SK-N-SH treated with all-trans-retinoic acid at 6 μM for 48 hours (cell line): ENCODE measurements around the gene IDUA.

ENCODE experiments used
- ATAC-seq: fragments of 200-7000 bp; cut with Tn5 transposase; 3 replicates; pipeline ENCODE4 v1.9.1; 2020; ENCODE audit warnings: mild to moderate bottlenecking, moderate library complexity
- CSDC2 ChIP-seq: fragments of 250-450 bp; sonication (Bioruptor Pico); IDR thresholded peaks from 2 replicates; pipeline ENCODE4 v1.5.0; 2020; ENCODE audit warnings: mild to moderate bottlenecking, moderate library complexity
- ESRRG ChIP-seq: fragments of 250-450 bp; sonication (Bioruptor Pico); IDR thresholded peaks from 2 replicates; pipeline ENCODE4 v1.6.1; 2021; ENCODE audit warnings: mild to moderate bottlenecking
- ISL1 ChIP-seq: fragments of 250-450 bp; sonication (Bioruptor Pico); IDR thresholded peaks from 2 replicates; pipeline ENCODE4 v2.1.2; 2022; ENCODE audit warnings: mild to moderate bottlenecking, moderate library complexity
- OSR1 ChIP-seq: fragments of 250-450 bp; sonication (Bioruptor Pico); IDR thresholded peaks from 2 replicates; pipeline ENCODE4 v1.8.0; 2022; ENCODE audit warnings: moderate library complexity, mild to moderate bottlenecking, inconsistent platforms
- PPARA ChIP-seq: fragments of 250-450 bp; sonication (Bioruptor Pico); IDR thresholded peaks from 2 replicates; pipeline ENCODE4 v1.5.0; 2020; ENCODE audit warnings: mild to moderate bottlenecking, borderline replicate concordance
- RARB ChIP-seq: fragments of 250-450 bp; sonication (Bioruptor Pico); IDR thresholded peaks from 2 replicates; pipeline ENCODE4 v1.8.0; 2021; ENCODE audit warnings: mild to moderate bottlenecking, moderate library complexity
- SNAI2 ChIP-seq: fragments of 250-450 bp; sonication (Bioruptor Pico); IDR thresholded peaks from 2 replicates; pipeline ENCODE4 v1.5.0; 2020; ENCODE audit warnings: mild to moderate bottlenecking, moderate library complexity
- TCF4 ChIP-seq: fragments of 250-450 bp; sonication (Bioruptor Pico); IDR thresholded peaks from 2 replicates; pipeline ENCODE4 v1.8.0; 2021; ENCODE audit warnings: mild to moderate bottlenecking, moderate library complexity, borderline replicate concordance
- TOX ChIP-seq: fragments of 250-450 bp; sonication (Bioruptor Pico); IDR thresholded peaks from 2 replicates; pipeline ENCODE4 v1.8.0; 2021; ENCODE audit warnings: mild to moderate bottlenecking, moderate library complexity, borderline replicate concordance
- ZC3H10 ChIP-seq: fragments of 250-450 bp; sonication (Bioruptor Pico); IDR thresholded peaks from 2 replicates; pipeline ENCODE4 v1.5.1; 2021; ENCODE audit warnings: mild to moderate bottlenecking, moderate library complexity
- ZFP3 ChIP-seq: fragments of 250-450 bp; sonication (Bioruptor Pico); IDR thresholded peaks from 2 replicates; pipeline ENCODE4 v1.5.0; 2020; ENCODE audit warnings: mild to moderate bottlenecking, moderate library complexity
- ZFP30 ChIP-seq: fragments of 450-650 bp; formaldehyde crosslinking; IDR thresholded peaks from 2 replicates; pipeline ENCODE4 v1.5.0; 2022; ENCODE audit warnings: mild to moderate bottlenecking, moderate library complexity
- ZNF565 ChIP-seq: fragments of 450-650 bp; formaldehyde crosslinking; conservative IDR thresholded peaks from 2 replicates; pipeline ENCODE4 v1.5.0; 2020; ENCODE audit warnings: low read depth, mild to moderate bottlenecking, moderate library complexity
- ZNF70 ChIP-seq: fragments of 450-650 bp; formaldehyde crosslinking; IDR thresholded peaks from 2 replicates; pipeline ENCODE4 v1.5.0; 2020; ENCODE audit warnings: mild to moderate bottlenecking, moderate library complexity
- ZNF8 ChIP-seq: fragments of 450-650 bp; formaldehyde crosslinking; IDR thresholded peaks from 2 replicates; pipeline ENCODE4 v1.5.0; 2020; ENCODE audit warnings: mild to moderate bottlenecking, moderate library complexity
- TF ChIP-seq, protein P1 (sequence below): fragments of 250-450 bp; sonication (Bioruptor Pico); IDR thresholded peaks from 2 replicates; pipeline ENCODE4 v1.5.1; 2020; ENCODE audit warnings: low read depth, mild to moderate bottlenecking, moderate library complexity
- TF ChIP-seq, protein P2 (sequence below): fragments of 250-450 bp; sonication (Bioruptor Pico); IDR thresholded peaks from 2 replicates; pipeline ENCODE4 v1.8.0; 2020; ENCODE audit warnings: mild to moderate bottlenecking, moderate library complexity, borderline replicate concordance
- TF ChIP-seq, protein P3 (sequence below): fragments of 250-450 bp; sonication (Bioruptor Pico); IDR thresholded peaks from 2 replicates; pipeline ENCODE4 v1.8.0; 2021; ENCODE audit warnings: low read depth, mild to moderate bottlenecking, moderate library complexity, borderline replicate concordance
- TF ChIP-seq, protein P4 (sequence below): fragments of 250-450 bp; sonication (Bioruptor Pico); IDR thresholded peaks from 2 replicates; pipeline ENCODE4 v1.5.1; 2021; ENCODE audit warnings: mild to moderate bottlenecking, moderate library complexity
- TF ChIP-seq, protein P5 (sequence below): fragments of 250-450 bp; sonication (Bioruptor Pico); IDR thresholded peaks from 2 replicates; pipeline ENCODE4 v1.5.0; 2020; ENCODE audit warnings: mild to moderate bottlenecking, moderate library complexity

Gene IDUA

DNA sequence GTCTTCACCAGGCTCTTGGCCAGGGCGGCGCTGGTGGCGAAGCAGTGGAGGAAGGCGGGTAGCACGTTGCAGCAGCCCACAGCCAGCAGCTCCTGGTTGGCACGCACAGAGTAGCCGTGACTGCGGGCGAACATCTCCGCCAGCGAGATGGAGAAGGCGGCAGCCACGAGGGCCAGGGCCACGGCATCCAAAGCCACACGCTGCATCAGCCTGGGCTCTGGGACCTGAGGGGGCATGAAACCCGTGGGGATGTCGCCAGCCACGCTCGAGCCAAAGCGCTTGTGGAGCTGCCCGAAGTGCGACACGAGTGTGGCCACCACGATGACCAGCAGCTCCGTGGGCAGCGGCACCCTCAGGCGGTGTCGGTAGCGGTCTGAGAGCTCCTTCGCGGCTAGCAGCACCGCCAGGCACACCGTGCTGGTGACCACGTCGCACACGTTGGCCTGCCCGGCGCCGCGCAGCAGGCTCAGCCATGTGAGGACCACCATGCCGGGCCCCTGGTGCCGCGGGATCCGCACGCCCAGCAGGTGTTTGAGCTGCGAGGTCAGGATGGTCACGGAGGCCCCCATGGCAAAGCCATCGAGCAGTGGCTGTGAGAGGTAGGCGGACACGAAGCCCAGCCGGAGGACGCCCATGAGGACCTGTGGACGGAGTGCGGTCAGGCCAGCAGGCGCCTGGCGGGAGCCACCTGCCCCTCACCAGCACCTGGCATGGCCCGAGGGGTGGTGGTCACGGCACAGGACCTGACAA is 3.1 kb downstream of the IDUA start:
- no peak for TF ChIP-seq ZFP30 (CRISPR knock-in tag)
- no peak for TF ChIP-seq PPARA (CRISPR knock-in tag)
- TF ChIP-seq TOX, result no peak
- TF ChIP-seq, protein P1, sequence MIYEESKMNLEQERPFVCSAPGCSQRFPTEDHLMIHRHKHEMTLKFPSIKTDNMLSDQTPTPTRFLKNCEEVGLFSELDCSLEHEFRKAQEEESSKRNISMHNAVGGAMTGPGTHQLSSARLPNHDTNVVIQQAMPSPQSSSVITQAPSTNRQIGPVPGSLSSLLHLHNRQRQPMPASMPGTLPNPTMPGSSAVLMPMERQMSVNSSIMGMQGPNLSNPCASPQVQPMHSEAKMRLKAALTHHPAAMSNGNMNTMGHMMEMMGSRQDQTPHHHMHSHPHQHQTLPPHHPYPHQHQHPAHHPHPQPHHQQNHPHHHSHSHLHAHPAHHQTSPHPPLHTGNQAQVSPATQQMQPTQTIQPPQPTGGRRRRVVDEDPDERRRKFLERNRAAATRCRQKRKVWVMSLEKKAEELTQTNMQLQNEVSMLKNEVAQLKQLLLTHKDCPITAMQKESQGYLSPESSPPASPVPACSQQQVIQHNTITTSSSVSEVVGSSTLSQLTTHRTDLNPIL (CRISPR knock-in tag), result no peak
- no peak for TF ChIP-seq ZFP3 (CRISPR knock-in tag)
- TF ChIP-seq ESRRG (CRISPR knock-in tag), result no peak
- no peak for TF ChIP-seq ISL1 (CRISPR knock-in tag)
- TF ChIP-seq, protein P2, sequence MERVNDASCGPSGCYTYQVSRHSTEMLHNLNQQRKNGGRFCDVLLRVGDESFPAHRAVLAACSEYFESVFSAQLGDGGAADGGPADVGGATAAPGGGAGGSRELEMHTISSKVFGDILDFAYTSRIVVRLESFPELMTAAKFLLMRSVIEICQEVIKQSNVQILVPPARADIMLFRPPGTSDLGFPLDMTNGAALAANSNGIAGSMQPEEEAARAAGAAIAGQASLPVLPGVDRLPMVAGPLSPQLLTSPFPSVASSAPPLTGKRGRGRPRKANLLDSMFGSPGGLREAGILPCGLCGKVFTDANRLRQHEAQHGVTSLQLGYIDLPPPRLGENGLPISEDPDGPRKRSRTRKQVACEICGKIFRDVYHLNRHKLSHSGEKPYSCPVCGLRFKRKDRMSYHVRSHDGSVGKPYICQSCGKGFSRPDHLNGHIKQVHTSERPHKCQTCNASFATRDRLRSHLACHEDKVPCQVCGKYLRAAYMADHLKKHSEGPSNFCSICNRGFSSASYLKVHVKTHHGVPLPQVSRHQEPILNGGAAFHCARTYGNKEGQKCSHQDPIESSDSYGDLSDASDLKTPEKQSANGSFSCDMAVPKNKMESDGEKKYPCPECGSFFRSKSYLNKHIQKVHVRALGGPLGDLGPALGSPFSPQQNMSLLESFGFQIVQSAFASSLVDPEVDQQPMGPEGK, result no peak
- no peak for TF ChIP-seq ZC3H10
- no peak for TF ChIP-seq SNAI2 (CRISPR knock-in tag)
- TF ChIP-seq, protein P3, sequence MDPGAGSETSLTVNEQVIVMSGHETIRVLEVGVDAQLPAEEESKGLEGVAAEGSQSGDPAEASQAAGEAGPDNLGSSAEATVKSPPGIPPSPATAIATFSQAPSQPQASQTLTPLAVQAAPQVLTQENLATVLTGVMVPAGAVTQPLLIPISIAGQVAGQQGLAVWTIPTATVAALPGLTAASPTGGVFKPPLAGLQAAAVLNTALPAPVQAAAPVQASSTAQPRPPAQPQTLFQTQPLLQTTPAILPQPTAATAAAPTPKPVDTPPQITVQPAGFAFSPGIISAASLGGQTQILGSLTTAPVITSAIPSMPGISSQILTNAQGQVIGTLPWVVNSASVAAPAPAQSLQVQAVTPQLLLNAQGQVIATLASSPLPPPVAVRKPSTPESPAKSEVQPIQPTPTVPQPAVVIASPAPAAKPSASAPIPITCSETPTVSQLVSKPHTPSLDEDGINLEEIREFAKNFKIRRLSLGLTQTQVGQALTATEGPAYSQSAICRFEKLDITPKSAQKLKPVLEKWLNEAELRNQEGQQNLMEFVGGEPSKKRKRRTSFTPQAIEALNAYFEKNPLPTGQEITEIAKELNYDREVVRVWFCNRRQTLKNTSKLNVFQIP (CRISPR knock-in tag), result no peak
- no peak for TF ChIP-seq OSR1 (CRISPR knock-in tag)
- no peak for TF ChIP-seq RARB (CRISPR knock-in tag)
- no peak for TF ChIP-seq ZNF8 (CRISPR knock-in tag)
- TF ChIP-seq CSDC2, result no peak
- TF ChIP-seq ZNF70 (CRISPR knock-in tag), result no peak
- no peak for TF ChIP-seq ZNF565 (CRISPR knock-in tag)
- no peak for ATAC-seq

DNA sequence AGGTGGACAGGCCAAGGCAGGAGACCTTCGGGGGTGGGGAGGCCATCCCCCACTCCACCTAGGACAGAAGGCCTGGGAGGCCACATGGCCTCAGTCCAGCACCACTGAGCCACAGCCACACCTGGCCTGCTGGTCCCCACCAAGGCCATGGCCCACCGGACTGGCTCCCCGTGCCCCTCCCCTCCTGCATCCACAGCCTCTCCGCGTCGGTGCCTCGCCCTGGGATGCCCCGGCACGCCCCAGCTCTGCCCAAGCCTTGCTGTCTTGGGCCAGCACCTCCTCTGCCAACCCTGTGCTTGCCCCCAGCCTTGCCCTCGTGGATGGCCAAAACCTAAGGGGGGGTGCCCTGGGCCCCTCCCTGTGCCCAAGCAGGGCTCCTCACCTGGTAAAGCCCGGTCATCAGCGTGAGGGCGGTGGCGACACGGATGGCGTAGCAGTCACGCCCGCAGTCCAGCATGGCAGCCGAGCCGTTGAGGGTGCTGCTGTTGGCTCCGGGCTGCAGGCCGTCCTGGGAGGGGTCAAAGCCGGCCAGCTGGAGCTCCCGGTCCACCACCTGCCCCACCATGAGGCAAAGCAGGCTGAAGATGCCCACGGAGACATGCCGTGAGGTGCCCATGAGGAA is 4.0 kb downstream of the IDUA start:
- TF ChIP-seq, protein P4, sequence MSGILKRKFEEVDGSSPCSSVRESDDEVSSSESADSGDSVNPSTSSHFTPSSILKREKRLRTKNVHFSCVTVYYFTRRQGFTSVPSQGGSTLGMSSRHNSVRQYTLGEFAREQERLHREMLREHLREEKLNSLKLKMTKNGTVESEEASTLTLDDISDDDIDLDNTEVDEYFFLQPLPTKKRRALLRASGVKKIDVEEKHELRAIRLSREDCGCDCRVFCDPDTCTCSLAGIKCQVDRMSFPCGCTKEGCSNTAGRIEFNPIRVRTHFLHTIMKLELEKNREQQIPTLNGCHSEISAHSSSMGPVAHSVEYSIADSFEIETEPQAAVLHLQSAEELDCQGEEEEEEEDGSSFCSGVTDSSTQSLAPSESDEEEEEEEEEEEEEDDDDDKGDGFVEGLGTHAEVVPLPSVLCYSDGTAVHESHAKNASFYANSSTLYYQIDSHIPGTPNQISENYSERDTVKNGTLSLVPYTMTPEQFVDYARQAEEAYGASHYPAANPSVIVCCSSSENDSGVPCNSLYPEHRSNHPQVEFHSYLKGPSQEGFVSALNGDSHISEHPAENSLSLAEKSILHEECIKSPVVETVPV (CRISPR knock-in tag), result no peak
- TF ChIP-seq ZFP30 (CRISPR knock-in tag) (no peak), ESRRG (CRISPR knock-in tag) (no peak), SNAI2 (CRISPR knock-in tag) (no peak), OSR1 (CRISPR knock-in tag) (no peak), TOX (no peak), ZNF8 (CRISPR knock-in tag) (no peak), ZNF565 (CRISPR knock-in tag) (no peak), TCF4 (CRISPR knock-in tag) (no peak), ZFP3 (CRISPR knock-in tag) (no peak)
- TF ChIP-seq, protein P5, sequence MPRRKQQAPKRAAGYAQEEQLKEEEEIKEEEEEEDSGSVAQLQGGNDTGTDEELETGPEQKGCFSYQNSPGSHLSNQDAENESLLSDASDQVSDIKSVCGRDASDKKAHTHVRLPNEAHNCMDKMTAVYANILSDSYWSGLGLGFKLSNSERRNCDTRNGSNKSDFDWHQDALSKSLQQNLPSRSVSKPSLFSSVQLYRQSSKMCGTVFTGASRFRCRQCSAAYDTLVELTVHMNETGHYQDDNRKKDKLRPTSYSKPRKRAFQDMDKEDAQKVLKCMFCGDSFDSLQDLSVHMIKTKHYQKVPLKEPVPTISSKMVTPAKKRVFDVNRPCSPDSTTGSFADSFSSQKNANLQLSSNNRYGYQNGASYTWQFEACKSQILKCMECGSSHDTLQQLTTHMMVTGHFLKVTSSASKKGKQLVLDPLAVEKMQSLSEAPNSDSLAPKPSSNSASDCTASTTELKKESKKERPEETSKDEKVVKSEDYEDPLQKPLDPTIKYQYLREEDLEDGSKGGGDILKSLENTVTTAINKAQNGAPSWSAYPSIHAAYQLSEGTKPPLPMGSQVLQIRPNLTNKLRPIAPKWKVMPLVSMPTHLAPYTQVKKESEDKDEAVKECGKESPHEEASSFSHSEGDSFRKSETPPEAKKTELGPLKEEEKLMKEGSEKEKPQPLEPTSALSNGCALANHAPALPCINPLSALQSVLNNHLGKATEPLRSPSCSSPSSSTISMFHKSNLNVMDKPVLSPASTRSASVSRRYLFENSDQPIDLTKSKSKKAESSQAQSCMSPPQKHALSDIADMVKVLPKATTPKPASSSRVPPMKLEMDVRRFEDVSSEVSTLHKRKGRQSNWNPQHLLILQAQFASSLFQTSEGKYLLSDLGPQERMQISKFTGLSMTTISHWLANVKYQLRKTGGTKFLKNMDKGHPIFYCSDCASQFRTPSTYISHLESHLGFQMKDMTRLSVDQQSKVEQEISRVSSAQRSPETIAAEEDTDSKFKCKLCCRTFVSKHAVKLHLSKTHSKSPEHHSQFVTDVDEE, result no peak
- TF ChIP-seq, protein P3 (CRISPR knock-in tag), result no peak
- TF ChIP-seq, protein P1 (CRISPR knock-in tag), result no peak
- ATAC-seq, result no peak
